NCI-H2171 (cell line): ENCODE results near the gene NHERF1.

Source experiments
- DNase-seq: peaks from one replicate; lab custom pipeline; 2025; lab: John Stamatoyannopoulos, UW

NHERF1 gene

GRCh38 chr17:74810699-74811485 is 62.5 kb downstream of the NHERF1 start:
- no peak for DNase-seq

- DNase-seq: no peak
Observed at GRCh38 chr17:74812109-74813009, 63.9 kb downstream of the NHERF1 start.

- DNase-seq: no peak
Observed at GRCh38 chr17:74814453-74814852, 66.0 kb downstream of the NHERF1 start.

- DNase-seq: no peak
Observed at GRCh38 chr17:74815067-74815466, 66.6 kb downstream of the NHERF1 start.

- no peak for DNase-seq
Observed at GRCh38 chr17:74815550-74816370, 67.3 kb downstream of the NHERF1 start.

- DNase-seq: peak; percentile 31
Observed at GRCh38 chr17:74816905-74817620, 68.6 kb downstream of the NHERF1 start.

GRCh38 chr17:74818291-74818938 is 70.0 kb downstream of the NHERF1 start:
- DNase-seq: no peak
